ENCODE data around the gene NXNL2. TPM values are rescaled to one million over a fixed set of nuclear protein-coding genes. Genes with fewer than 3 reads are reported as not detected.

Gene NXNL2
- total RNA-seq, 5 donors from 2014 or later (not counting 1 experiment from before 2014, with no cell fraction given), result not detected

- H3K36me3 ChIP-seq (ENCODE audit: control insufficient read depth in 2 of 2, extremely low read depth in 1 of 2, insufficient read depth in 1 of 2, low read length in 1 of 2), result no peaks in the 10 kb centered on the region
- H3K9me3 Mint-ChIP-seq, result no peaks in the 10 kb centered on the region
- 100% methylated on average over 1 of the region's 6 CpGs for WGBS (ENCODE audit: insufficient coverage)
- DNase-seq, result no peak
- ATAC-seq (replicated peaks in 1 of 4), result no peak
- H3K4me1 Mint-ChIP-seq, result peaks cover 12 to 14% (median 13%) of the 10 kb centered on the region in 3 donors
- no peaks in the 10 kb centered on the region for H3K9me3 ChIP-seq
- CTCF ChIA-PET, result no interaction called here
- H3K4me1 ChIP-seq (ENCODE audit: control insufficient read depth in 1 of 2, extremely low read depth in 1 of 2, insufficient read depth in 2 of 2, low read length in 2 of 2), result peaks cover 0 to 4% of the 10 kb centered on the region in 2 experiments
- no peak overlapping the region for H3K4me3 ChIP-seq (ENCODE audit: control insufficient read depth in 1 of 2, extremely low read depth in 1 of 2, low read length in 1 of 2)
- POLR2A ChIA-PET, result no interaction called here
- H3K4me3 Mint-ChIP-seq, result no peak overlapping the region
- H3K36me3 Mint-ChIP-seq, result no peaks in the 10 kb centered on the region
- H3K27me3 Mint-ChIP-seq, result peaks cover 15 to 24% of the 10 kb centered on the region in 2 donors
- no peak overlapping the region for H3K27ac ChIP-seq (ENCODE audit: low read length)
- peaks cover 0 to 38% of the 10 kb centered on the region in 2 experiments for H3K27me3 ChIP-seq (replicated peaks in 1 of 2; ENCODE audit: control insufficient read depth in 2 of 2, extremely low read depth in 1 of 2, insufficient read depth in 2 of 2, low read length in 1 of 2)
- no peak overlapping the region for H3K27ac Mint-ChIP-seq
Measured at GRCh38 chr9:88529496-88529895, 5.5 kb upstream of the NXNL2 start.

- H3K27me3 Mint-ChIP-seq, result peaks cover 15 to 24% of the 10 kb centered on the region in 2 donors
- no peaks in the 10 kb centered on the region for H3K9me3 ChIP-seq
- DNase-seq (no peak), ATAC-seq (replicated peaks in 1 of 4) (no peak)
- peaks cover 12 to 14% (median 13%) of the 10 kb centered on the region in 3 donors for H3K4me1 Mint-ChIP-seq
- ChIA-PET CTCF (no interaction called here), POLR2A (no interaction called here)
- no peak overlapping the region for H3K27ac Mint-ChIP-seq
- no peaks in the 10 kb centered on the region for H3K36me3 ChIP-seq (ENCODE audit: control insufficient read depth in 2 of 2, extremely low read depth in 1 of 2, insufficient read depth in 1 of 2, low read length in 1 of 2)
- peaks cover 0 to 37% of the 10 kb centered on the region in 2 experiments for H3K27me3 ChIP-seq (replicated peaks in 1 of 2; ENCODE audit: control insufficient read depth in 2 of 2, extremely low read depth in 1 of 2, insufficient read depth in 2 of 2, low read length in 1 of 2)
- no peaks in the 10 kb centered on the region for H3K36me3 Mint-ChIP-seq
- 70% methylated on average over 1 of the region's 1 CpG for WGBS (ENCODE audit: insufficient coverage)
- H3K4me3 ChIP-seq (ENCODE audit: control insufficient read depth in 1 of 2, extremely low read depth in 1 of 2, low read length in 1 of 2), result no peak overlapping the region
- no peak overlapping the region for H3K4me3 Mint-ChIP-seq
- H3K27ac ChIP-seq (ENCODE audit: low read length), result no peak overlapping the region
- H3K4me1 ChIP-seq (ENCODE audit: control insufficient read depth in 1 of 2, extremely low read depth in 1 of 2, insufficient read depth in 2 of 2, low read length in 2 of 2), result peaks cover 0 to 5% of the 10 kb centered on the region in 2 experiments
- no peaks in the 10 kb centered on the region for H3K9me3 Mint-ChIP-seq
Measured at GRCh38 chr9:88530051-88530450, 4.9 kb upstream of the NXNL2 start.

GRCh38 chr9:88531920-88532698 is 2.9 kb upstream of the NXNL2 start:
- POLR2A ChIA-PET, result no interaction called here
- no peak for ATAC-seq (replicated peaks in 1 of 4)
- Histone ChIP-seq H3K27me3 (replicated peaks in 1 of 2; ENCODE audit: control insufficient read depth in 2 of 2, extremely low read depth in 1 of 2, insufficient read depth in 2 of 2, low read length in 1 of 2) (peaks cover 0 to 49% of the 10 kb centered on the region in 2 experiments), H3K4me1 (ENCODE audit: control insufficient read depth in 1 of 2, extremely low read depth in 1 of 2, insufficient read depth in 2 of 2, low read length in 2 of 2) (peaks cover 8 to 18% of the 10 kb centered on the region in 2 experiments), H3K9me3 (no peaks in the 10 kb centered on the region), H3K27ac (ENCODE audit: low read length) (no peak overlapping the region), H3K4me3 (ENCODE audit: control insufficient read depth in 1 of 2, extremely low read depth in 1 of 2, low read length in 1 of 2) (no peak overlapping the region), H3K36me3 (ENCODE audit: control insufficient read depth in 2 of 2, extremely low read depth in 1 of 2, insufficient read depth in 1 of 2, low read length in 1 of 2) (no peaks in the 10 kb centered on the region)
- Mint-ChIP-seq H3K9me3 (no peaks in the 10 kb centered on the region), H3K27me3 (peaks cover 6 to 29% of the 10 kb centered on the region in 2 donors), H3K4me3 (no peak overlapping the region), H3K4me1 (peaks cover 13 to 20% (median 19%) of the 10 kb centered on the region in 3 donors), H3K36me3 (no peaks in the 10 kb centered on the region), H3K27ac (no peak overlapping the region)
- CTCF ChIA-PET, result no interaction called here
- 38% methylated on average over 23 of the region's 31 CpGs for WGBS (ENCODE audit: insufficient coverage)
- DNase-seq, result peak in 2 of 35 experiments; percentile 4 to 8

GRCh38 chr9:88533951-88534455 is 975 bp upstream of the NXNL2 start:
- ChIA-PET CTCF (no interaction called here), POLR2A (no interaction called here)
- peaks cover 9 to 37% of the 10 kb centered on the region in 2 donors for H3K27me3 Mint-ChIP-seq
- H3K4me1 ChIP-seq (ENCODE audit: control insufficient read depth in 1 of 2, extremely low read depth in 1 of 2, insufficient read depth in 2 of 2, low read length in 2 of 2), result peaks cover 8 to 18% of the 10 kb centered on the region in 2 experiments
- no peak overlapping the region for H3K27ac ChIP-seq (ENCODE audit: low read length)
- ATAC-seq (replicated peaks in 1 of 4), result peak in 2 of 4 experiments; percentile 9 to 21
- H3K36me3 Mint-ChIP-seq, result no peaks in the 10 kb centered on the region
- peak in 2 of 35 experiments; percentile 1 to 7 for DNase-seq
- no peaks in the 10 kb centered on the region for H3K36me3 ChIP-seq (ENCODE audit: control insufficient read depth in 2 of 2, extremely low read depth in 1 of 2, insufficient read depth in 1 of 2, low read length in 1 of 2)
- peaks cover 13 to 23% (median 22%) of the 10 kb centered on the region in 3 donors for H3K4me1 Mint-ChIP-seq
- peak overlapping the region; percentile 60 to 71 (median 63) for H3K4me3 Mint-ChIP-seq
- H3K4me3 ChIP-seq (ENCODE audit: control insufficient read depth in 1 of 2, extremely low read depth in 1 of 2, low read length in 1 of 2), result peak overlapping the region in 1 of 2 donors; percentile 5
- no peaks in the 10 kb centered on the region for H3K9me3 Mint-ChIP-seq
- peaks cover 0 to 63% of the 10 kb centered on the region in 2 experiments for H3K27me3 ChIP-seq (replicated peaks in 1 of 2; ENCODE audit: control insufficient read depth in 2 of 2, extremely low read depth in 1 of 2, insufficient read depth in 2 of 2, low read length in 1 of 2)
- peak overlapping the region in 1 of 2 donors; percentile 21 for H3K27ac Mint-ChIP-seq
- H3K9me3 ChIP-seq, result no peaks in the 10 kb centered on the region
- 4% methylated on average over 40 of the region's 41 CpGs for WGBS (ENCODE audit: insufficient coverage)

GRCh38 chr9:88535226-88536022 is 446 bp downstream of the NXNL2 start:
- no peak overlapping the region for H3K27ac Mint-ChIP-seq
- POLR2A ChIA-PET, result interaction anchor here in 1 of 2 donors (0.6 kb wide), 1 partner anchor 774 kb away, joined by 3 read pairs; no protein-coding TSS in a partner anchor
- H3K4me1 ChIP-seq (ENCODE audit: control insufficient read depth in 1 of 2, extremely low read depth in 1 of 2, insufficient read depth in 2 of 2, low read length in 2 of 2), result peaks cover 8 to 18% of the 10 kb centered on the region in 2 experiments
- no peaks in the 10 kb centered on the region for H3K9me3 Mint-ChIP-seq
- no peaks in the 10 kb centered on the region for H3K9me3 ChIP-seq
- H3K4me3 ChIP-seq (ENCODE audit: control insufficient read depth in 1 of 2, extremely low read depth in 1 of 2, low read length in 1 of 2), result peak overlapping the region; percentile 34 to 65
- ATAC-seq (replicated peaks in 1 of 4) (peak; percentile 20 to 41 (median 38)), DNase-seq (peak in 3 of 35 experiments; percentile 3 to 17 (median 11))
- no peaks in the 10 kb centered on the region for H3K36me3 ChIP-seq (ENCODE audit: control insufficient read depth in 2 of 2, extremely low read depth in 1 of 2, insufficient read depth in 1 of 2, low read length in 1 of 2)
- H3K27me3 Mint-ChIP-seq, result peaks cover 18 to 44% of the 10 kb centered on the region in 2 donors
- H3K4me3 Mint-ChIP-seq, result peak overlapping the region; percentile 55 to 71 (median 62)
- no peaks in the 10 kb centered on the region for H3K36me3 Mint-ChIP-seq
- H3K4me1 Mint-ChIP-seq, result peaks cover 13 to 23% (median 22%) of the 10 kb centered on the region in 3 donors
- CTCF ChIA-PET, result interaction anchor here in 1 of 2 donors (0.7 kb wide), 1 partner anchor 59 kb away, joined by 3 read pairs; no protein-coding TSS in a partner anchor
- WGBS (ENCODE audit: insufficient coverage), result 5% methylated on average over 70 of the region's 75 CpGs
- no peak overlapping the region for H3K27ac ChIP-seq (ENCODE audit: low read length)
- peaks cover 0 to 64% of the 10 kb centered on the region in 2 experiments for H3K27me3 ChIP-seq (replicated peaks in 1 of 2; ENCODE audit: control insufficient read depth in 2 of 2, extremely low read depth in 1 of 2, insufficient read depth in 2 of 2, low read length in 1 of 2)

- CTCF ChIA-PET, result no interaction called here
- H3K4me3 ChIP-seq (ENCODE audit: control insufficient read depth in 1 of 2, extremely low read depth in 1 of 2, low read length in 1 of 2), result peak overlapping the region; percentile 15 to 34
Measured at GRCh38 chr9:88536023-88536324, 996 bp downstream of the NXNL2 start.

More at GRCh38 chr9:88536023-88536324, 996 bp downstream of the NXNL2 start:
- peaks cover 8 to 18% of the 10 kb centered on the region in 2 experiments for H3K4me1 ChIP-seq (ENCODE audit: control insufficient read depth in 1 of 2, extremely low read depth in 1 of 2, insufficient read depth in 2 of 2, low read length in 2 of 2)
- no peak overlapping the region for H3K27ac ChIP-seq (ENCODE audit: low read length)
- DNase-seq (no peak), ATAC-seq (replicated peaks in 1 of 4) (no peak)
- no peaks in the 10 kb centered on the region for H3K9me3 ChIP-seq
- H3K36me3 ChIP-seq (ENCODE audit: control insufficient read depth in 2 of 2, extremely low read depth in 1 of 2, insufficient read depth in 1 of 2, low read length in 1 of 2), result no peaks in the 10 kb centered on the region
- no peaks in the 10 kb centered on the region for H3K9me3 Mint-ChIP-seq
- POLR2A ChIA-PET, result no interaction called here
- H3K4me3 Mint-ChIP-seq, result peak overlapping the region; percentile 36 to 71 (median 51)
- no peak overlapping the region for H3K27ac Mint-ChIP-seq
- 50% methylated on average over 15 of the region's 18 CpGs for WGBS (ENCODE audit: insufficient coverage)
- peaks cover 0 to 60% of the 10 kb centered on the region in 2 experiments for H3K27me3 ChIP-seq (replicated peaks in 1 of 2; ENCODE audit: control insufficient read depth in 2 of 2, extremely low read depth in 1 of 2, insufficient read depth in 2 of 2, low read length in 1 of 2)
- H3K36me3 Mint-ChIP-seq, result no peaks in the 10 kb centered on the region
- peaks cover 19 to 49% of the 10 kb centered on the region in 2 donors for H3K27me3 Mint-ChIP-seq
- H3K4me1 Mint-ChIP-seq, result peaks cover 13 to 23% (median 22%) of the 10 kb centered on the region in 3 donors
